C4-2B (cell line): Measurements from ENCODE around the gene TTC5.

ENCODE experiments used
- H3K27ac ChIP-seq: fragments of 450-650 bp; 2 replicates; pipeline ENCODE4 v1.5.1; 2017
- ZFX ChIP-seq: fragments of 450-650 bp; IDR thresholded peaks from 2 replicates; pipeline ENCODE4 v1.6.1; 2017
- TF ChIP-seq, protein P1 (sequence below): fragments of 450-650 bp; conservative IDR thresholded peaks from 2 replicates; pipeline ENCODE4 v1.5.1; 2017; ENCODE audit warnings: mild to moderate bottlenecking

TTC5 gene, protein sequence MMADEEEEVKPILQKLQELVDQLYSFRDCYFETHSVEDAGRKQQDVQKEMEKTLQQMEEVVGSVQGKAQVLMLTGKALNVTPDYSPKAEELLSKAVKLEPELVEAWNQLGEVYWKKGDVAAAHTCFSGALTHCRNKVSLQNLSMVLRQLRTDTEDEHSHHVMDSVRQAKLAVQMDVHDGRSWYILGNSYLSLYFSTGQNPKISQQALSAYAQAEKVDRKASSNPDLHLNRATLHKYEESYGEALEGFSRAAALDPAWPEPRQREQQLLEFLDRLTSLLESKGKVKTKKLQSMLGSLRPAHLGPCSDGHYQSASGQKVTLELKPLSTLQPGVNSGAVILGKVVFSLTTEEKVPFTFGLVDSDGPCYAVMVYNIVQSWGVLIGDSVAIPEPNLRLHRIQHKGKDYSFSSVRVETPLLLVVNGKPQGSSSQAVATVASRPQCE

DNA sequence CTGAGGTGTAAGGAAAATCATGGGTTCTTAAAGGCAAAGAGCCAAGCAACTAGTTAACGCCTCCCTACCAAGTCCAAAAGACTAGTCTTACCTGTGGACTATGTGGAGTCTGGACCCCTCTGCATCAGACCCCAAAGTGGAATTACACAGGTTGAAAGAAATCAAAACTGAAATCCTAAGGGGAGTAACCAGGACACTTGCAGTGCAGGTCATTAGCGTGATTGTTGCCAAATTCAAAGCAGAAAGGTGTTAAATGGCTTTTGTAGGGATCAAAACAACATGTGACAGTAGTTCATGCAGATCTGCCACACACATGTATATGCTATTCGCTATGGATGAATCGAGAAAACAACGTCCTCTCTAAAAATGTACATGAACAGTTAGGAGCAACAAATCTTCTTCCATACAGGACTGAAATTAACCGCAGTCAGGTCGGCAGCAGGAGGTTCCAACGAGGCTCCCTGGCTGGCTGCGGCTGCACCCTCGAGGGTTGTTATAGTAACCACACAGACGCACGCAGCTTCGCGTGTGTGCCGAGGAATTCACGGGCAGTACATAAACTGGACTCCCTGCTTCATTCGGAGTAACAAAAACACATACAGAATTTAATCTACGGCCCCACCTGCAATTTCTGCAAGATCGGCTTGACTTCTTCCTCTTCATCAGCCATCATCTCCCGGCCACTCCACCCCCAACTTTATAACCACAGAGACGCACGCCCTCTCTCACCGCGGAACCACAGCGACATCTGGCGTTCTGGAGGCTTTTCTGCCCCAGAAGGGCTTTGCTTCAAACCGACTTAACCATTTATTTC, at the start of gene TTC5:
TSS of gene TTC5 (minus strand) at position 687 of the 814 bp plus-strand sequence. CDS start at position 673, 14 bp downstream.
- TF ChIP-seq, protein P1, sequence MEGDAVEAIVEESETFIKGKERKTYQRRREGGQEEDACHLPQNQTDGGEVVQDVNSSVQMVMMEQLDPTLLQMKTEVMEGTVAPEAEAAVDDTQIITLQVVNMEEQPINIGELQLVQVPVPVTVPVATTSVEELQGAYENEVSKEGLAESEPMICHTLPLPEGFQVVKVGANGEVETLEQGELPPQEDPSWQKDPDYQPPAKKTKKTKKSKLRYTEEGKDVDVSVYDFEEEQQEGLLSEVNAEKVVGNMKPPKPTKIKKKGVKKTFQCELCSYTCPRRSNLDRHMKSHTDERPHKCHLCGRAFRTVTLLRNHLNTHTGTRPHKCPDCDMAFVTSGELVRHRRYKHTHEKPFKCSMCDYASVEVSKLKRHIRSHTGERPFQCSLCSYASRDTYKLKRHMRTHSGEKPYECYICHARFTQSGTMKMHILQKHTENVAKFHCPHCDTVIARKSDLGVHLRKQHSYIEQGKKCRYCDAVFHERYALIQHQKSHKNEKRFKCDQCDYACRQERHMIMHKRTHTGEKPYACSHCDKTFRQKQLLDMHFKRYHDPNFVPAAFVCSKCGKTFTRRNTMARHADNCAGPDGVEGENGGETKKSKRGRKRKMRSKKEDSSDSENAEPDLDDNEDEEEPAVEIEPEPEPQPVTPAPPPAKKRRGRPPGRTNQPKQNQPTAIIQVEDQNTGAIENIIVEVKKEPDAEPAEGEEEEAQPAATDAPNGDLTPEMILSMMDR, result peak; percentile 92
- no peak for TF ChIP-seq ZFX
- H3K27ac ChIP-seq, result peak within 1 kb of the TSS; percentile 47

DNA sequence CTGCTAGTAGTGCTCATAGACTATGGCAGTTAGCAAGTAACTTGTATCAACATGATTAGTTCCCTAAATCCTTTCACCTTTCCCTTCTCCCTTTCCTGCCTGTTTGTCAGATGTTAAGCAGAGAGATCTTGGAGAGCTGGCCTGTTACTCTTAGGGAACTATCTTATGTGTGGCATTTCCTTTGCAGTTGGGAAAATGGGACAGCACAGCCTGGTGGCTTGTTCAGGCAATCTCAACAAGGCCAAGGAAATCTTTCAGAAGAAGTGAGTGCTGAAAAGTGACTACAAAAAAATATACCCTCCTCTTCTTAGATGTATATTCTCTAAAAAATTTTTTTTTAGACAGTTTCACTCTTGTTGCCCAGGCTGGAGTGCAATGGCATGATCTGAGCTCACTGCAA, 45.1 kb upstream of the TTC5 start:
- no peak for TF ChIP-seq ZFX
- TF ChIP-seq, protein P1, result no peak; the same call in 1 of the 2 replicates
- no peak overlapping the region for H3K27ac ChIP-seq

DNA sequence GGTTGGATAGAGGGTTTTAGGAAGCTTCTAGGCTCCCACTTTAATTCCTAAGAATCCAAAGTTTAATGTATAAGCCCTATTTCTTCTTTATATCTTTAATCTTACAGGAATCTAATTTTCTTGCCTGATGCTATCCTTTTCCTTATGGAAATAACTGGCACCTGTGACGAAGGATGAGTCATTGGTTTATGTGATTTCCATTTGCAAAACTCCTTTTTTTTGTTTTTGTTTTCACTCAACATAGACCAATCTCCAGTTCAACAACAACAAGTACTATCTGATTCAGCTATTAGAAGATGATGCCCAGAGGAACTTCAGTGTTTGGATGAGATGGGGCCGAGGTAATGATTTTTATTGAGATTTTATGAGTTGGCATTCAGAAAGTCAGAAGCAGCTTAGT, 44.5 kb upstream of the TTC5 start:
- no peak for TF ChIP-seq ZFX
- TF ChIP-seq, protein P1, result no peak
- no peak overlapping the region for H3K27ac ChIP-seq

DNA sequence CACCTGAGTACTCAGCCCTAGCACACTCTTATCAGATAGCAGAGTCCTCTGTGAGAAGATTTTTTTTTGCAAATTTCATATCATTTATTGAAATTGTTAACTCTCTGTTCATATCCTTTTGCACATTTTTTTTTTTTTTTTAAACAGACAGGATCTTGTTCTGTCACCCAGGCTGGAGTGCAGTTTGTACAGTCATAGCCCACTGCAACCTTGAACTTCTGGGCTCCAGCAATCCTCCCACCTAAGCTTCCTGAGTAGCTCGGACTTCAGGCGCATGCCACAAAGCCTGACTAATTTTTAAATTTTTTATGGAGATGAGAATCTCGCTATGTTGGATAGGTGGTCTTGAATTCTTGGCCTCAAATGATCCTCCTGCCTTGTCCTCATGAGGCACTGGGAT, 42.0 kb upstream of the TTC5 start:
- TF ChIP-seq, protein P1, result no peak
- no peak for TF ChIP-seq ZFX
- no peak overlapping the region for H3K27ac ChIP-seq

DNA sequence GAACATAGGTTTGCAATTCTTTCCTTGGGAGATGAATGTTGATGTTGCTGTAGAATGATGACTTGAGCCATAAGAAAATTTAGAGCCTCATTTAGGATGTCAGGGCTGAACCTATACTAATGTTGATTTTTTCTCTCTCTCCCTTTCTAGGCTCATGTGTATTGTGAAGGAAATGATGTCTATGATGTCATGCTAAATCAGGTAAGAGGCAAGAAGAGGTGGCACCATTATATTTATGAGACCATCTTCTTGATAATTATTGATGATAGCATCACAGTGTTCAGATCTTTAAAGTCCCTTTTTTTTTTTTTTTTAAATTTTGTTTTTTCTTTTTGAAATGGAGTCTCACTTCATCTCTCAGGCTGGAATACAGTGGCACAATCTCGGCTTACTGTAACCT, 41.0 kb upstream of the TTC5 start:
- no peak for TF ChIP-seq ZFX
- TF ChIP-seq, protein P1, result no peak
- H3K27ac ChIP-seq, result no peak overlapping the region

DNA sequence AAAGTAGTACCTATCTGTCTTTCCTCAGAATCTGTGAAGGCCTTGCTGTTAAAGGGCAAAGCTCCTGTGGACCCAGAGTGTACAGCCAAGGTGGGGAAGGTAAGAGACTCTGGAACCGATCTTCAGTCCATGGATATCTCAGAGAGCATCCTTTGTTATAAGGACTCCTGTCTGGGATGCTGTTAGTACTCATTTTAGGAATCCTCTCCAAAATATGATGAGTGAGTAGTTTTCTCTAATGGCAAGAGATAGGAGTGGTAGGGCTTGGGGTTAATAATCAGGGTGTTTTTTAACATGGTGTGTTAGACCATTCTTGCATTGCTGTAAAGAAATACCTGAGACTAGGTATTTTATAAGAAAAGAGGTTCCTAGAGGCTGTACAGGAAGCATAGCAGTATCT, 39.6 kb upstream of the TTC5 start:
- TF ChIP-seq, protein P1, result no peak
- TF ChIP-seq ZFX, result no peak
- no peak overlapping the region for H3K27ac ChIP-seq

DNA sequence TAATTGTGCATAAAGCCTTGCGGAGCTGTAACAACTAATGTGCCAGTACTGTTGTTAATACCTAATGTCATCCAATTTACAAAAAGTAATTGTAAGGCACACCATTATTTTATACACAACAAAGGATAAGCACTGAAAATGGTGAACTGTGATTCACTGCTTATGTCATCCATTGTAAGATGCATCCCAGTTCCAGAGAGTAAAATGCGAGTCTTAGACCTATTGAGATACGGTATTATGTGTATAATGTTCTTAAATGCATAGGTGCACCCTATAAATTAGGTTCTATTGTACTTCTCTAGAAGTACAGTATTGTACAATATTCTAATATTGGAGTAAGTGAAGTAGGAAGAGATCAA, 38.1 kb upstream of the TTC5 start:
- TF ChIP-seq, protein P1, result no peak
- no peak for TF ChIP-seq ZFX
- peak overlapping the region; percentile 75 for H3K27ac ChIP-seq
